Panc1 (cell line): ENCODE results near the gene DUSP10. TPM values are rescaled to one million over a fixed set of nuclear protein-coding genes. Genes with fewer than 3 reads are reported as not detected.

Experiments
- ATAC-seq: fragments of 200-7000 bp; cut with Tn5 transposase; 2 replicates; pipeline ENCODE4 v1.9.1; 2020; ENCODE audit warnings: mild to moderate bottlenecking, moderate library complexity
- BruUV-seq: library from RNA; stranded (reverse); fragments of 400-500 nt; replicated peaks from 2 replicates; lab custom pipeline; 2021; lab: Mats Ljungman, UMichigan
- CTCF ChIA-PET: fragments of 300-600 bp; sonication (Branson Sonifier 250); formaldehyde crosslinking; loops from one replicate; lab custom pipeline; 2022; ENCODE audit warnings: antibody characterized with exemption; lab: Charles Lee
- POLR2A ChIA-PET: fragments of 300-600 bp; sonication (Branson Sonifier 250); formaldehyde crosslinking; loops from one replicate; lab custom pipeline; 2022; ENCODE audit warnings: antibody characterized with exemption; lab: Charles Lee
- DNase-seq: peaks from one replicate; pipeline ENCODE4 v3.0.0-alpha.2; 2010; ENCODE audit warnings: low read depth, low spot score
- H3K27ac ChIP-seq: 2 replicates; pipeline ENCODE4 v1.5.1; 2011; ENCODE audit warnings: mild to moderate bottlenecking, low read length, inconsistent platforms
- H3K27me3 ChIP-seq: fragments of 200-500 bp; sonication (Bioruptor generic); 2 replicates; pipeline ENCODE4 v1.6.0; 2014; ENCODE audit warnings: low read length, inconsistent platforms; ENCODE audit not compliant: control insufficient read depth, insufficient read depth
- H3K36me3 ChIP-seq: fragments of 200-500 bp; sonication (Bioruptor generic); 2 replicates; pipeline ENCODE4 v1.5.1; 2014; ENCODE audit warnings: inconsistent platforms, mild to moderate bottlenecking, low read length, moderate library complexity; ENCODE audit not compliant: control insufficient read depth, insufficient read depth
- H3K4me1 ChIP-seq: 2 replicates; pipeline ENCODE4 v1.5.1; 2011; ENCODE audit warnings: inconsistent platforms, mild to moderate bottlenecking, low read length, moderate library complexity; ENCODE audit not compliant: control insufficient read depth, insufficient read depth
- H3K4me3 ChIP-seq, 2 experiments: 2 replicates each; pipeline ENCODE4 v1.5.1; 2011 to 2012; ENCODE audit warnings: low read depth in 2 of 2, low read length in 2 of 2, mild to moderate bottlenecking in 2 of 2, inconsistent platforms in 1 of 2, moderate library complexity in 1 of 2
- H3K9me3 ChIP-seq: fragments of 200-500 bp; sonication (Bioruptor generic); 2 replicates; pipeline ENCODE4 v1.5.1; 2014; ENCODE audit warnings: low read depth, mild to moderate bottlenecking, inconsistent platforms, low read length, moderate library complexity; ENCODE audit not compliant: control insufficient read depth, insufficient read depth
- CTCF ChIP-seq: fragments of 450-650 bp; IDR thresholded peaks from 2 replicates; pipeline ENCODE4 v1.5.1; 2017; ENCODE audit warnings: mild to moderate bottlenecking
- POLR2AphosphoS5 ChIP-seq: IDR thresholded peaks from 2 replicates; pipeline ENCODE4 v1.6.1; 2012; ENCODE audit warnings: mild to moderate bottlenecking, low read depth, low read length, moderate library complexity
- REST ChIP-seq, 2 experiments: IDR thresholded peaks; 2 replicates each; pipeline ENCODE4 v1.6.1; 2011 to 2012; ENCODE audit warnings: low read depth in 2 of 2, control low read depth in 1 of 2, low read length in 1 of 2, mild to moderate bottlenecking in 1 of 2, moderate library complexity in 1 of 2; ENCODE audit not compliant: insufficient read depth in 1 of 2
- SIN3A ChIP-seq: IDR thresholded peaks from 2 replicates; pipeline ENCODE4 v1.6.1; 2012; ENCODE audit warnings: low read depth, mild to moderate bottlenecking, low read length, moderate library complexity, borderline replicate concordance; ENCODE audit not compliant: insufficient read depth
- TCF7L2 ChIP-seq: IDR thresholded peaks from 2 replicates; pipeline ENCODE4 v1.6.1; 2011; ENCODE audit warnings: mild to moderate bottlenecking, low read depth, low read length, inconsistent platforms
- in situ Hi-C: cut with HindIII; loops from 2 replicates; pipeline ENCODE4 v1.10.0; 2016; ENCODE audit warnings: low sequenced_read_pairs, low pct_unique_long_range_greater_than_20kb
- intact Hi-C: fragments of 100-400 bp; cut with micrococcal nuclease; formaldehyde crosslinking; loops from one replicate; pipeline ENCODE4 v1.10.0; 2022; ENCODE audit not compliant: unreplicated experiment
- total RNA-seq: library from RNA; stranded (reverse); gene quantifications from one replicate; pipeline ENCODE4 v1.2.1, GENCODE V29; 2021; ENCODE audit not compliant: unreplicated experiment

Gene DUSP10
- total RNA-seq, 1 experiment from 2014 or later, result 1.4 TPM

- DNase-seq (no peak), ATAC-seq (no peak)
- BruUV-seq, result no TSS peak
- TF ChIP-seq CTCF (no peak), TCF7L2 (no peak), POLR2AphosphoS5 (no peak), REST (IDR thresholded peaks at IDR 0.05; ENCODE audit: insufficient read depth in 1 of 2, low read depth in 2 of 2, low read length in 1 of 2) (no peak), SIN3A (no peak)
- Histone ChIP-seq H3K4me3 (no peak overlapping the region), H3K27me3 (no peaks in the 10 kb centered on the region), H3K9me3 (no peaks in the 10 kb centered on the region), H3K4me1 (no peaks in the 10 kb centered on the region), H3K27ac (no peak overlapping the region), H3K36me3 (no peaks in the 10 kb centered on the region)
- ChIA-PET POLR2A (no interaction called here), CTCF (no interaction called here)
- intact Hi-C loops (no loop called here), in situ Hi-C loops (no loop called here)
These were observed 46.6 kb downstream of the DUSP10 start for GRCh38 chr1:221695301-221695700.

- Histone ChIP-seq H3K27ac (no peak overlapping the region), H3K4me3 (no peak overlapping the region), H3K4me1 (no peaks in the 10 kb centered on the region), H3K9me3 (no peaks in the 10 kb centered on the region), H3K27me3 (no peaks in the 10 kb centered on the region), H3K36me3 (no peaks in the 10 kb centered on the region)
- in situ Hi-C loops, result no loop called here
- BruUV-seq, result no TSS peak
- no peak for DNase-seq
- TF ChIP-seq POLR2AphosphoS5 (no peak), SIN3A (no peak), REST (IDR thresholded peaks at IDR 0.05; ENCODE audit: insufficient read depth in 1 of 2, low read depth in 2 of 2, low read length in 1 of 2) (no peak), CTCF (no peak), TCF7L2 (no peak)
- intact Hi-C loops, result no loop called here
- ATAC-seq, result no peak
- ChIA-PET POLR2A (no interaction called here), CTCF (no interaction called here)
These were observed 47.8 kb downstream of the DUSP10 start for GRCh38 chr1:221694109-221694508.
